Calu3 (cell line): ENCODE results near the gene PTPN23. TPM values are rescaled to one million over a fixed set of nuclear protein-coding genes. Genes with fewer than 3 reads are reported as not detected.

Source experiments
- BruUV-seq: library from RNA; stranded (reverse); fragments of 400-500 nt; replicated peaks from 2 replicates; lab custom pipeline; 2021; lab: Mats Ljungman, UMichigan
- CTCF ChIA-PET: fragments of 300-600 bp; sonication (Branson Sonifier 250); formaldehyde crosslinking; loops from one replicate; lab custom pipeline; 2022; ENCODE audit warnings: antibody characterized with exemption; lab: Charles Lee
- DNase-seq: peaks from one replicate; pipeline ENCODE4 v3.0.0; 2022
- H3K27ac Mint-ChIP-seq: one replicate; pipeline ENCODE4 v1.8.0; 2022; ENCODE audit warnings: mixed read lengths; ENCODE audit not compliant: unreplicated experiment
- H3K27me3 Mint-ChIP-seq: one replicate; pipeline ENCODE4 v1.8.0; 2022; ENCODE audit warnings: mixed read lengths; ENCODE audit not compliant: unreplicated experiment
- H3K36me3 Mint-ChIP-seq: one replicate; pipeline ENCODE4 v1.8.0; 2022; ENCODE audit warnings: mild to moderate bottlenecking, moderate library complexity, mixed read lengths; ENCODE audit not compliant: insufficient read depth, unreplicated experiment
- H3K4me1 Mint-ChIP-seq: one replicate; pipeline ENCODE4 v1.8.0; 2022; ENCODE audit warnings: mild to moderate bottlenecking, low read depth, mixed read lengths; ENCODE audit not compliant: unreplicated experiment
- H3K4me3 Mint-ChIP-seq: one replicate; pipeline ENCODE4 v1.8.0; 2022; ENCODE audit warnings: mild to moderate bottlenecking, low read depth, moderate library complexity, mixed read lengths; ENCODE audit not compliant: unreplicated experiment
- H3K9me3 Mint-ChIP-seq: one replicate; pipeline ENCODE4 v1.8.0; 2022; ENCODE audit warnings: low read depth, mixed read lengths; ENCODE audit not compliant: unreplicated experiment
- CTCF ChIP-seq: fragments of 200-600 bp; IDR thresholded peaks from one replicate; pipeline ENCODE4 v1.8.0; 2022; ENCODE audit warnings: antibody characterized with exemption; ENCODE audit not compliant: unreplicated experiment
- intact Hi-C: fragments of 100-400 bp; cut with micrococcal nuclease; formaldehyde crosslinking; loops from one replicate; pipeline ENCODE4 v1.10.0; 2022; ENCODE audit not compliant: unreplicated experiment
- total RNA-seq: library from RNA; stranded (reverse); gene quantifications from 2 replicates; pipeline ENCODE4 v1.2.3, GENCODE V29; 2022

Gene PTPN23
- total RNA-seq, 1 experiment from 2014 or later, result 57.6 TPM

DNA sequence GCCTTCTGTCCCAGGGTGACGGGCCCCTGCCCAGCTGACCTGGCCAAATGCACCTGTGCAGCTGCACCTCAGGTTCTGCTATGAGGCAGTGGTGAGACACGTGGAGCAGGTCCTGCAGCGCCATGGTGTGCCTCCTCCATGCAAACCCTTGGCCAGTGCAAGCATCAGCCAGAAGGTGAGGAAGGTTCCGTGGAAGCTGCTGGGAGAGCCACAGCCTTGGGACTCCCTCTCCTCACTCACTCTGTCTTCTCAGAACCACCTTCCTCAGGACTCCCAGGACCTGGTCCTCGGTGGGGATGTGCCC lies 31.6 kb downstream of the PTPN23 start:
- Mint-ChIP-seq H3K27me3 (no peaks in the 10 kb centered on the region), H3K36me3 (peaks cover 50% of the 10 kb centered on the region), H3K27ac (no peak overlapping the region), H3K9me3 (no peaks in the 10 kb centered on the region), H3K4me3 (no peak overlapping the region), H3K4me1 (no peaks in the 10 kb centered on the region)
- intact Hi-C loops, result no loop called here
- CTCF ChIA-PET, result no interaction called here
- no peak for DNase-seq
- no peak for TF ChIP-seq CTCF
- no TSS peak for BruUV-seq

DNA sequence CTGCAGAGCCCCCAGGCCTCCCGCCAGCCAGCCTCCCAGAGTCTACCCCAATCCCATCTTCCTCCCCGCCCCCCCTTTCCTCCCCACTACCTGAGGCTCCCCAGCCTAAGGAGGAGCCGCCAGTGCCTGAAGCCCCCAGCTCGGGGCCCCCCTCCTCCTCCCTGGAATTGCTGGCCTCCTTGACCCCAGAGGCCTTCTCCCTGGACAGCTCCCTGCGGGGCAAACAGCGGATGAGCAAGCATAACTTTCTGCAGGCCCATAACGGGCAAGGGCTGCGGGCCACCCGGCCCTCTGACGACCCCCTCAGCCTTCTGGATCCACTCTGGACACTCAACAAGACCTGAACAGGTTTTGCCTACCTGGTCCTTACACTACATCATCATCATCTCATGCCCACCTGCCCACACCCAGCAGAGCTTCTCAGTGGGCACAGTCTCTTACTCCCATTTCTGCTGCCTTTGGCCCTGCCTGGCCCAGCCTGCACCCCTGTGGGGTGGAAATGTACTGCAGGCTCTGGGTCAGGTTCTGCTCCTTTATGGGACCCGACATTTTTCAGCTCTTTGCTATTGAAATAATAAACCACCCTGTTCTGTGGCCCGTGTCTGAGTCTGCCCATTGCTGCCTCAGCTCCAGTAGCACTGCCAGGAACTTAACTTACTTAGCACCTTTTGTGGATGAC lies 32.2 kb downstream of the PTPN23 start:
- TSS peak; percentile 54 for BruUV-seq
- Mint-ChIP-seq H3K4me3 (no peak overlapping the region), H3K9me3 (no peaks in the 10 kb centered on the region), H3K36me3 (peaks cover 44% of the 10 kb centered on the region), H3K27ac (peak overlapping the region; percentile 6), H3K27me3 (no peaks in the 10 kb centered on the region), H3K4me1 (no peaks in the 10 kb centered on the region)
- TF ChIP-seq CTCF, result no peak
- no peak for DNase-seq
- intact Hi-C loops, result no loop called here
- CTCF ChIA-PET, result interaction anchor here (0.6 kb wide), 1 partner anchor 94 kb away, joined by 3 read pairs; no protein-coding TSS in a partner anchor

GRCh38 chr3:47413751-47414150 lies 32.9 kb downstream of the PTPN23 start:
- CTCF ChIA-PET, result no interaction called here
- intact Hi-C loops, result no loop called here

DNA sequence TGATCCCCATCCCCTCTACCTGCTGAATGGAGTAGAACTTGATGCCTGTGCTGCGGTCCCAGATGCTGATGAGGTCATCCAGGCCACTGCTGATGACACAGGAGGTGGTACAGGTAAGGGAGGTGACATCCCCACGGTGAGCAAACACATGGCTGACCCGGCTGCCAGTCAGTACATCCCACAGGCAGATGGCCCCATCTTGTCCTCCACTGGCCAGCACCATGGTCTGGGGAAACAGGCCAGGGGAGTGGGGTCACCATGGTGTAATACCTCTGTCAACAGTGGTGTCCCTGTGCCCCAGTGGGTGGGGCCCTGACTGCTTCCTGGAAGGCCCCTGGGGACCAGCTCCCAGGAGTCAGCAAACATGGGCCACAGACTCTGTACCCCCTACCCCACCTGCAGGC lies 33.3 kb downstream of the PTPN23 start:
- no peak for DNase-seq
- no peaks in the 10 kb centered on the region for H3K4me1 Mint-ChIP-seq
- intact Hi-C loops, result no loop called here
- TF ChIP-seq CTCF, result no peak
- no peak overlapping the region for H3K27ac Mint-ChIP-seq
- BruUV-seq, result no TSS peak
- no peak overlapping the region for H3K4me3 Mint-ChIP-seq
- peaks cover 41% of the 10 kb centered on the region for H3K36me3 Mint-ChIP-seq
- no peaks in the 10 kb centered on the region for H3K27me3 Mint-ChIP-seq
- no peaks in the 10 kb centered on the region for H3K9me3 Mint-ChIP-seq
- CTCF ChIA-PET, result no interaction called here

More at GRCh38 chr3:47413751-47414150, 32.9 kb downstream of the PTPN23 start:
- no peak overlapping the region for H3K27ac Mint-ChIP-seq
- H3K9me3 Mint-ChIP-seq, result no peaks in the 10 kb centered on the region
- DNase-seq, result no peak
- H3K27me3 Mint-ChIP-seq, result no peaks in the 10 kb centered on the region
- TSS peak; percentile 64 for BruUV-seq
- H3K4me1 Mint-ChIP-seq, result no peaks in the 10 kb centered on the region
- peaks cover 41% of the 10 kb centered on the region for H3K36me3 Mint-ChIP-seq
- no peak overlapping the region for H3K4me3 Mint-ChIP-seq
- TF ChIP-seq CTCF, result no peak
